Cerebellar nuclear complex (tissue), 1 donor: ENCODE data around the gene RARRES1.

Experiments
- DNase-seq, 2 experiments: peaks; one replicate each; lab custom pipeline; 2025; lab: John Stamatoyannopoulos, UW

Gene RARRES1

GRCh38 chr3:158735296-158736033 lies 3.2 kb upstream of the RARRES1 start:
- no peak for DNase-seq

- no peak for DNase-seq
These were observed 1.4 kb upstream of the RARRES1 start for GRCh38 chr3:158733656-158734055.

- DNase-seq, result no peak
These were observed 571 bp upstream of the RARRES1 start for GRCh38 chr3:158732856-158733200.

DNA sequence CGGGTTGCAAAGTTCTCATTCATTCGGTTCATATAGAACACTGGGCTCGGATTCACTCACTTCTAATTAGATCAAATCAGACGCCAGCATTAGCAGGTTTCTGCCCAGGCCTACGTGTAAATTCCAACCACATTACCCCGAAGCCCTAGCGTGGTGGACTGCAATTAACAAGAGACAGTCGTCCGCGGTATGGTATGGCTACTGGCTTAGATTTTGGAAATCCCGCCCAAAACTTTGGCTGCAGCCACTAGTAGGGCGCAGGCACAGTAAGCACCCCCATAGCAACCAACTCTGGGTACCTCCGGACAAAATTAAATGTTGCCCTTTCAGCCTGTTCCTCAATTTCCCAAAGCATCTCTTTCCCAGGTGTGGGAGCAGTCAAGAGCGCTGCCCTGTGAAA lies 771 bp downstream of the RARRES1 start:
- no peak for DNase-seq

DNA sequence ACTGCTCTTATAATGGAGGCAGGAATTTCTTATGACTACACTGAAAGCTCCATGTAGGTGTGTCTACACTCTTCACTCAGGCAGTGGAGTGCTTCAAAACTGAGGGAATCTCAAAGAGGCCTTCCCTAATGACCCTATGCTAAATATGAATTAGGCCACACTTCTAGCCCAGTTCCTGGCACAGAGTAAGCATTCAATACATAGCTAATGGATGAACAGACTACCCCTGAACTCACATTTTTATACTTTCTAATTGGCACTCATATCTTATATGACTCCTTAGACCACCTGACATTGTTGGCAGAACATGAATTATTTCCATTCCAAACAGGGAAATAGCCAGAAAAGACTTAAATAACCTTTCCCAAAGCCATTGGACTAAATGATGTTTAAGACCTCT lies 3.4 kb downstream of the RARRES1 start:
- DNase-seq, result no peak

GRCh38 chr3:158728061-158728377 lies 4.2 kb downstream of the RARRES1 start:
- DNase-seq, result no peak

DNA sequence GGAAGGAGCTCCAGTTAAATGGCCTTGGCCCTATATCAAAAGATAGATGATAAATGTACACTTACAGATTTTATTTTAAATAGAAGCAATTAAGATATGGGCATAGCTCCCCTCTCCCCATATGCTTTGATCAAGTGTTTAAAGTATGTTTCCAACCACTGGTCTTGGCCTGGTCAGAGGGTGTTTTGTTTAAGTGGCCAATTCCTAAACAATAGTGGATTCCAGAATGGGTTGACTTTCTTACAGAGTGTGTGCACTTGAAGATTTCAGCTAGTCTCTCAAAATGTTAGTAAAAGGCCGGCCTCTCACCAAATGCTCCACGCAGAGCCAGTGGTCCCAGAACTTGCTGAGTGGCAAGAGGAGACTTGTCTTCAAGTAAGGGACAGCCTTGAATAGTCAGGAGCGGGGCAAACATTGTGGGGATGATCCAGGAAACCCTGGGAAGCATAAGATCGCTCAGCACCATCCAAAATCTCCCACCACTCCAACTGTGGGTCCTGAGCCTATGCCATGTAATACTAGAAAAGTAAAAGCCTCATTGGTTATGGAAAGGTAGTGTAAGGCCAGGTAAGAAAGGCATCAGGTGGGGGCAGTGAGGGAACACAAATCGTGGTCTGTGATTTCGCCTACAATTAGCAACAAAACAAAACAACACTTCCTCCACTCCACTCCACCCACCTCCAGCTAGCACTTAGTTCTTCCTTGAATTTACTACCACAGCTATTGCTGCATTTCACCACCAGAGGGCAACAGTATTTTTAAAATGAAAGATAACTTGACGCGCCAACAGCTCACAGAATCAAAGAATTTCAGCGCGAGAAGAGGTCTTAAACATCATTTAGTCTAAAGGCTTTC lies 4.8 kb downstream of the RARRES1 start:
- DNase-seq, result peak in 1 of 2 experiments; percentile 51

- DNase-seq, result no peak
These were observed 6.8 kb downstream of the RARRES1 start for GRCh38 chr3:158725348-158726011.

DNA sequence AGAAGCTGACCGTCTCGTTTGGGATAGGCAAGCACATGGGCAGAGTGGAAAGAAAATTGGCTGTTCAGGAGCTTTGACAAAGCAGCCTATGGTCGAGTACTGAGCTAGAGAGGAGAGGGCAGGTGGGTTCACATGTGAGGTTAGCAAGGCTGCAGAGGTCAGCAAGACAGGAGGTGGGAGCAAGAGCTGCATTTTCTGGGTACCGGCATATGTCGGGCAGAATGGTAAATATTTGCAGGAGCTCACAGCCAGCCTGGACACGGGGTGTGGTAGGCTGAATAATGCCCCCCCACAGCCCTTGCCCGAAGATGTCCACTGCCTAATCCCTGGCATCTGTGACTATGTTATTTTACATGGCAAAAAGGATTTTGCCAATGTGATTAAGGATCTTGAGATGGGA lies 8.3 kb downstream of the RARRES1 start:
- DNase-seq, result no peak

- no peak for DNase-seq
These were observed 10.1 kb downstream of the RARRES1 start for GRCh38 chr3:158722108-158722507.

DNA sequence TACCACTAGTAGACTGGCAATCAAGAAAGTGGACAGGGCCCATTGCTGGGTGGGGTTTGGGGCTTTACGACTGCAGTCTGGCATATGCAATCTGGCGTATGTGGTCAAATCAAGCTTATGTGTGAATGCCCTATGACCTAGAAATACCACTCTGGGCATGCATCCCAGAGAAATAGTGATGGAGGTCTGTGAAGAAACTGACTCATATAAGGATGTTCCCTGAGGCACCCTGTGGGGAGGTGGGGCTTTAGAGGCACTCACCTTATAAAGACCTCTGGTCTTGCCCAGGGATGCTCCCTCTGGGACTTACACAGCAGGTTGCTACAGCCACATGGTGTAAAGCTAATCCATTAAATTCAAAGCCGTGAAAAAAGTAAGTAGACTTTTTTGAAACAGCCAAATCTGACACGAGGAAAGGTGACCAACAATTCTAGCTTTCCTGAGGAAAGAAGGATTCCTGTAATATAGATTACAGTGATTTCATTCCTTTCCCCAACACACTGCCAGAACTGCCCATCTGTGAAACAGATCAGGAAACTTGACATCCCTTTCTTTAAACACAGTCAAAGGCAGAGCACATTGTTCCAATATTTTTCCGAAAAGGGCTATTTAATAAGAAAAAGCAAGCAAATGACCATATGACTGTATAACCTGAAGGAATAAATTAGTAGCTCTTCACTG lies 13.6 kb downstream of the RARRES1 start:
- no peak for DNase-seq

DNA sequence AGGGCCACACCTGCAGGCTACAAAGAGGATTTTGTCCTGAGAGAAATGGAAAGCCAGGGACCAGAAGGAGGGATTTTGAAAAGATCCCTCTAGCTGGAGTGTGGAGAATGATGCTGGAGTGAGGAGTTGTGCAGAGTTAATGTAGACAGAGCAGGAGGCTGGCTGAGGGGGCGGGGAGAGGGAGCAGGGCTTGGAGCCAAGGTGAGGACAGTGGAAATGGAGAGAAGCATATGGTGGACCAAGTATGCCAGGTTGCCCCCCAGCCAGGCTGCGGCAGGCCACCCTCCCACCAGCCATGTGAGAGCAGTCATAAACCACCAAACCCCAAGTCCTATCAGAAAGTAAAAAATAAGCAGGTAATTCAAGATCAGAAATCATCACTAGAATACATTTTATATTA lies 14.7 kb downstream of the RARRES1 start:
- DNase-seq, result peak in 1 of 2 experiments; percentile 66

DNA sequence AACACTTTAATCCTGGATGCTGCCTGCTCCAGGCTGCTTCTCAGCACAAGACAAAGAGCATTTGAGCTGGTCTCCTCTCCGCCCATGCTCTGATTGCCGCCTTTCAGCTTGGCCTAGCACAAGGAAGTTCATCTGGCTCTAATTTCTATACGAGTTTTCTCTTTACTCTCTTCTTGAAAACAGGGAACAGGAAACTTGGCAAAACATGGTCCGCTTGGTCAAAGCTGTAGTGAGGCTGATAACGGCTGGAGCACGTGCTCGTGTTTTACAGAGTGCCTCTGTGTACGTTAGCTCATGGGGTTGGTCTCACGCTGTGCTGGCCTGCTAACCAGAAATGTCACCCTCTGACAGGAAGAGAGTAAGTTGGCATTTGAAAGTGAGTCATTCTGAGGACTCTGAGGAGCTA lies 19.2 kb downstream of the RARRES1 start:
- no peak for DNase-seq

GRCh38 chr3:158712443-158712842 lies 19.8 kb downstream of the RARRES1 start:
- no peak for DNase-seq

GRCh38 chr3:158711886-158712285 lies 20.4 kb downstream of the RARRES1 start:
- no peak for DNase-seq

DNA sequence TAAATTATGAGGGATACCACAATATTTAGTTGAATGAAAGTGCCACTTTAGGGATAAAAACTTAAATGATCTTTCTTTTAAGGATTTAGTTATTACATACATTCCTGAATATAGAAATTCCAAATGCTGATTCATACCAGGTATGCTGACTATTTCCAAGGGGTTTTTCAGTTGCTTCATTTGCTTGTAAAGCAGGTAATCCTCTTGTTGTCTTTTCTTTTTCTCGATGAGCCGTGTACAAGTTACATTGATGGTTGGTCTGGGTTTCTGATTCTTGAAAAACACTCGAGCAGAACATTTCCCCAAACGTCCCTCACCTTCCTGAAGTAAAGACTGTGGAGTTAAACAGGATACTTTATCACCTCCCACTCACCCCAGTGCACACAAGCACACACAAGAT lies 21.7 kb downstream of the RARRES1 start:
- DNase-seq, result no peak

- no peak for DNase-seq
These were observed 22.6 kb downstream of the RARRES1 start for GRCh38 chr3:158709666-158710083.

DNA sequence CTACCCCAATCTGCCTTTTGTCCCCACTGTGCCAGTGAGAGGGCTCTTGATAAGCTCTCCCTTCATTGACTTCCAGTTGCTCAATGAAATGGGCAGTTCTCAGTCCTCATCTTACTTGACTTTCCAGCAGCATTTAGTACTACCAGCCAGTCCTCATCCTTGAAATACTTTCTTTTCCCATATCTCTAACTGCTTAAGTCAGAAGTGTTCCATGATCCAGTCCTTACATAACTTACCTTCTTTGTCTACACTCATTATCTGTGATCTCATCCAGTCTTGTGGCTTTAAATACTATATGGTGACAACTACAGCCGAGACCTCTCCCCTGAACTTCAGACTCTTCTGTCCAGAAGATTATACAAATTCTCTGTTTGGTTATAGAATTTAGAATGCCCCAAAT lies 28.7 kb downstream of the RARRES1 start:
- no peak for DNase-seq

DNA sequence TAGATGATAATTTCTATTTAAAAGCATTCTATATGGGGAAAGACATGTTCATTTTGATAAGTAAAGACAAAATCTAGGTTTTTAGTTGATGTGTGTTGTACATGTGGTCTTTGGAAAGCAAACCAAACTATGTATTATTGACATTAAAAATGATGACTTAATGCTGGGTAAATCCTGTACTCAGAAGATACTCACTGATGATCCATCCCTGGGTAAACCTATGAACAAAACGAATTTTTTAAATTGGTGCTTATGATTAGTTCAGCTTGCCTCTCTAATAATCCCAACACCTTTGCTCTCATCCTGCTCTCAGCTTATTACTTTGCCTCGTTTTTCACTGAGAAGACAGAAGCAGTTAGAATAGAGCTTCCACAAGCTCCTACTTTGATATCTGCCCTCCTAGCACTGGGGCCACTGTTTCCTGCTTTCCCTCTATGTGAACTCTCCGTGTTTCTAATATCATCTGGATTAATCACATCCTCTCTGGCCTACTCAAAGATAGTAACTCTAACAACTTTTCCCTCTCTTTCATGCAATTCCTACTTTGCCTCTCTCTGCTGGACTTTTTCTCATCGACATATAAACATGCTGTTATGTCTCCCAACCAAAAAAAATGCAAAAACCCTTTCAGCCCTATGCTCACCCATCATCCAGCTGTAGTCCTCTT lies 29.3 kb downstream of the RARRES1 start:
- DNase-seq, result no peak

DNA sequence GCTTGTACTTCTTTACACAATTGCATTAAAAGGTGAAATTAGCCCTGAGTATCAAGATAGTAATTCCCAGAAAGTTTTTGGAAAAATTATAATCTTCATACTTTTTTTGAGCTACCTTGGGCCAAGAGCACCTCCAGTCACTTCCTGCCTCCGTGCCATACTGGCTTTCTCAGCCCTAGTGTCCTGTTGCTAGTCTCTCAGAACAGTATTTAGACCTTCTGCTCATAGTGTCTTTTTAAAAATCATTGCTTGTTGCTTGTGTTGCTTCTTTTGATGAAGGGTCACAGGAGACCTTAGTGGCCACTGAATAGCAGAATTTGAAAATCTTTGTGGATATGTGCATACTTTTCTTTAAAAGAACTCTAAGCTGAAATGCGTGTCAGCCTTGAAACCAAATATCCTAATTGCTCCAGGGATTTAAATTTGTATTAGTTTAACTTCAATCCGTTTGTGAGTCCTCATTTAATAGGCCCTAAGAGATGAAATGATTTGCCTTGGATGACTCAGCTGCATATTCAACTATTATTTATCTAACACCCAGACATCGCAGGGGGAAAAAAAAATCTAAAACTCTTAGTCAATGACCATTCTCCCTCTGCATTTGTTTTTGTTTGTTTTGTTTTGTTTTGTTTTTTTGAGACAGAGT lies 30.7 kb downstream of the RARRES1 start:
- DNase-seq, result no peak

DNA sequence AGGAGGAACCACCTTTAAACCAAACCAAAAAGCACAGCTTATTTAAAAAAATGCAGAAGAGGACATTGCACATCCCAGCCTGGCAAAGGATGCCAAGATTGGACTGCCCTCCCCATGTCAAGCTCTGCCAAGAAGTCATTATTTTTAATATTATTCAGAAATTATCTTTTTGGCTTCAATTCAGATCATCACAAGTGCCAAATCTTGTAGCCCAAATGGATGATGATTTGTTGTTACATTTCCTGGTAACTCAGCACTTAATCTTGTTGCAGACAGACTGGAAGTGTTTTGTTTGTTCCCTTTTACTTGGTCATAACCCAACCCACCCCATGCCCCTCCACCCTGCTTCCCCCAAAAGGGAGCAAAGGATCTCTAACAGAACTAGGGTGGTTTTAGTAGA lies 31.7 kb downstream of the RARRES1 start:
- no peak for DNase-seq
